ENCODE data around the gene RPL11.

Gene RPL11

DNA sequence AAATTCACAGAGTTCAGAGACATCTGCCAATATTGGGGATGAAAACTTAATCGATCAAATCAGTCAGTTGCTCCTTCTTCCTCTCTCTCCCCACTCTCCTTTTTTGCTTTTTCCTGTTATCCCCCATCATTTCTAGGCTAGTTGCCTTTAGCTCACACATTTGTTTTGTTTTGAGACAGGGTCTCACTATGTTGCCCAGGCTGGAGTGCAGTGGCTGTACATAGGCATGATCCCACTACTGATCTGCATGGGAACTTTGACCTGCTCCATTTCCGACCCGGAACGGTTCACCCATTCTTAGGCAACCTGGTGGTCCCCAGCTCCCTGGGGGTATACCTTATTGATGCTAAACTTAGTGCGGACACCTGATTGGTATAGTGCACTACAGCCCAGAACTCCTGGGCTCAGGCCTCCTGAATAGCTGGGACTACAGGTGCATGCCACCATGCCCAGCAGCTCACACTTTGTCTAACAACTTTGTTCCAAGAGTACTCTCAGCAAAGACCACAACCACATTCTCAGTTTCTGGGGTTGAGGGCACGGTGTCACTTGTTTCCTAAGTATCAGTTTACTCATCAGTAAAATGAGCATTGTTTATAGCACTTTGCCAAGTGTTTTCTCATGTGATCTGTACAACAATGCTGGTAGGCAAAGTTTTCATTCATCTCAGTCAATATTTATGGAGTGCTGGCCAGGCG lies 45.0 kb downstream of the RPL11 start:
- no peak for DNase-seq

DNA sequence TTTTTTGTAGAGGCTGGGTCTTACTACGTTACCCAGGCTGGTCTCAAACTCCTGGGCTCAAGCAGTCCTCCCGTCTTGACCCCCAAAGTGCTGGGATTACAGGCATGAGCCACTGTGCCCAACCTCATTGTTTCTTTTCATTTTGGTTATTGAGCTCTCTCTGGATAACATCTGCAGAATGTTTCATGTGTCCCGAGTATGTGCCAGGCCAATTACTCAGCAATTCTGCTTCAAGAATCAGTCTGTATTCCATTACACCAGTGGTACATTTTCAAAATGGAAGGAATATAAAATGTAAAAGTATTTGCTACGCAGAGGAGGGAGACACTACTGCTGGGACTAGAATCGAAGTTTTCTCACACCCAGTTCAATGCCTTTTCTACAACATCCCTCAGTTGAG lies 50.0 kb downstream of the RPL11 start:
- DNase-seq, result no peak

DNA sequence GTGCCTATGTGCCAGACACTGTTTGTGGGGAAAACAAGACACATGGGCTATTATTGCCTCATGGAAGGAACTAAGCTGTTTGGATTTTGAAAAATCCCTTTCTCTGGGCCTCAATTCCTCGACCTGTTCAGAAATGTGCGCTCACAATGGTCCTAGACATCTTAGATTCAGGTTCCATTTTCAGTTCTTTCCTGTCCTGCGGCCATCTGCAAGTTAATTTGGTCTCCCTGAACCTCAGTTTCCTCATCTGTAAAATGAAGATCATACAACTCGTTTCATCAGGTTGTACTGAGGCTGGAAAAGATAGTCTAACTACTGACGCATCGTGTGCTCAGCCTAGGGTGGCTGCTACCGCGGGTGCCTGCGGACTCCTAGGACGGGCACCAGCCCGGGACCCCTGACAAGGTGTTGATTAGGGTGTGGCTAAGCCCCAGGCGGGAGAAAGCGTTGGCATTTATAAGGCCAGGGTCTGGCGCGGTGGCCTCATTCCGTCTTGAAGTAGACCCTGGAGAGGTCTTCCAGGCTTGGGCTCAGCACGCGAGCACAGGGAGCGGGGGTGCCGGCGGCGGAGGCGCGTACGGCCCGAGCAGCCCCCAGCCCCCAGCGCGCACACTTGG lies 51.2 kb downstream of the RPL11 start:
- DNase-seq, result no peak

DNA sequence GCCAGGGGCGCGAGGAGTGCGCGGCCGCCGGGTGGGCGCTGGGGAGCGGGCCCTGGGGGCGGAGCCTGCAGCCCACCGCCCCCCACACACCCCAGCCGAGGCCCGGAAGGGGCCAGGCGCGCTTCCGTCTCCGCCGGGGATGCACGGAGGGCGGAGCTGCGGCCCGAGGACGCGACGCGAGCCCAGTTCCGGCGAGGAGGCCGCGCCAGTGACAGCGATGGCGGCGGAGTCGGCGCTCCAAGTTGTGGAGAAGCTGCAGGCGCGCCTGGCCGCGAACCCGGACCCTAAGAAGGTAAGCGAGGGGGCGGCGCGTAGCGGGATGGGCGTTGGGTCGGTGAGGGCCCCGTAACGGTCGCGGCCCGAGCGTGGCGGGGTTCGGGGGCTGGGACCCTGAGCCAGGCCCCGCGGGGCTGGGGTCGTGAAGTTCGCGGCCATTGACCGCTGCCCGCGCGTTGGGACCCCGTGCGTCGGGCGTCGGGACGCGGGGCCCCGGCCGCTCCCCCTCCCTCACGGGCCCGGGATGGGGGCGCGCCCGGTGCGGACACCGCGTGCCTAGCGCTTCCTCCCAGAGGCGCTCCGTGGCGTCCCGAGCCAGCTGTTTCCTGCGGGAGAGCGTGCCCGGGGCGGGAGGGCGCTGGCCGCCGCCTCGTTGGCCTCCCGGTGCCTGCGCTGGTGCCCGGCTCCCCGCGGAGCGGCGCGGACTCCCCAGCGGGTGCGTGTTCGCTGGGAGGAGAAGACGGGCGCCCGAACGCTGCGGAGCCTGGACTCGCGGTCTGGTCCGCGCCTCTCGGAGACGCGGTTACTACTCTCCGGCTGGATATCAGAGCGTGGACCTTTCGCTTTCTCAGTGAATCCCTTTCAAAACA lies 51.9 kb downstream of the RPL11 start, which contains the start of gene ELOA:
ELOA (plus strand) TSS at position 185 of the 866 bp plus-strand sequence; CDS start at position 218, 33 bp downstream.
- peak; percentile 82 for DNase-seq

DNA sequence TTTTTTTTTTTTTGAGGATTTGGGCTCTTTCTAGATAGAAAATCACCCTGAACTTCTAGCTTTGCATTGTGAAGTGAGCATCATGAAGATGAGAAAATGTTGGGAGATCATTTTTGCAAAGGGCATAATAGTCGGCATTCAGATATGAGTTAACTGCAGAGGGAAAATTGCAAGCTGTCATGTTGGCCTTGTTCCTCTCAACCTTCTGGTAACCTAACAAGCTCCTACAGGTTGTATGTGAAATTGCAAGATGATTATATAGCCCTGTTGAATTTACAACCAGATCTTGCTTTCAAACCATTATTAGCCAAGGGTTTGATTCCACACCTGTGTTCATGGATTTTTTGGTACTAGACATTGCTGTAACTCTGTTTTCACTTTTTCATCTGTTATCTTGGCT lies 53.9 kb downstream of the RPL11 start:
- DNase-seq, result no peak

Measured in activated naive CD4-positive, alpha-beta T cell treated with anti-CD3 and anti-CD28 coated beads, Interleukin-2, amount 50 U/mL, for 16 hours (primary cell).